ENCODE measurements around the gene HOMER3. TPM values are rescaled to one million over a fixed set of nuclear protein-coding genes. Genes with fewer than 3 reads are reported as not detected.
A peak's percentile ranks its signal among the peaks of the same experiment; 100 is the strongest.

The HOMER3 gene
- total and polyA plus RNA-seq, 2 donors (not counting 3 experiments of a cell fraction or from before 2014, with no cell fraction given), result 139 to 184 TPM

DNA sequence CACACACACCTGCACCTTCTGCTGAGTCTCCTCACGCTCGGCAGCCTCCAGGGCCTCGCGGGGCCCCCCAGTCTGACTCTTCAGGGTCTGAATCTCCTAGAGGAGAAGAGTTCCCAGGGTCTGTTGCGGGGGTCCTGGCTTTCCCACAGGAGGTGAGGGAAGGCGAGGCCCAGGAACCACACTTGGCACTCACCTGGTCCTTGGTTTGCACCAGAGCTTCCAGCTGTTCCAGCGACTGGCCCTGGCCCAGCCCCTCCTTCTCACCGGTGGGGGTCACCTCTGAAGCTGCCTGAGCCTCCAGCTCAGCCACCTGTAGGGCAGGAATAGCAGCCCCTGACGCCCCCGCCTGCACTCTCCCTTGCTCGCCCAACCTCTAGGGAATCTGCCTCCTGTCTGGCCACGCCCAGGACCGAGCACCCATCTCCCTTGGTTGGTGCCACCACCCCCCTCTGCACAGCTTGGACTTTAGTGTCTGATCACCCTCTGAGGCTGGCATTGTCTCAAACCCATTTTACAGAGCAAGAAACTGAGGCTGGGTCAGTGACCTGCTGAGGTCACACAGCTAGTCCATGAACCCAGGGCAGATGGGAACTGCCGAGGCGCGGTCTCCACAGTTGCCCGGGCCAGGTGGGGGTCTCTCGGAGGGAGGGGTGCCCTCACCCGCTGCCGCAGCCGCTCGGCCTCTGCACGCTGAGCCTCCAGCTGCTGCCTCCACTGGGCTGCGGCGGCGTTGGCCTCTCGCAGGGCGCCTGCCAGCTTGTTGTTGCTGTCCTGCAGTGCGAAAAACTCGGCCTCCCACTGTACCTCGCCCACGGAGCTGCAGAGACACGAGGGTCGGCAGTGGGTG lies 9.5 kb downstream of the HOMER3 start:
- peaks cover 12 to 45% of the 10 kb centered on the region in 2 experiments for H3K36me3 ChIP-seq (ENCODE audit: control insufficient read depth in 2 of 2, extremely low read depth in 1 of 2, insufficient read depth in 2 of 2, low read length in 2 of 2)
- no peaks in the 10 kb centered on the region for H3K27me3 ChIP-seq (ENCODE audit: control insufficient read depth in 2 of 2, insufficient read depth in 2 of 2, low read length in 2 of 2)
- DNase-seq (ENCODE audit: low read depth, low spot score), result no peak
- no TSS peak for BruUV-seq (replicated peaks)
- no peak overlapping the region for H2AFZ ChIP-seq (ENCODE audit: low read depth, low read length)
- ChIA-PET POLR2A (interaction anchor here (0.6 to 0.8 kb wide), 2 partner anchors 12 to 55 kb away, joined by 3 to 4 read pairs; partner anchors contain the start of genes COPE and DDX49), CTCF (interaction anchor here (3.9 kb wide), 1 partner anchor 55 kb away, joined by 16 read pairs; no protein-coding TSS in a partner anchor)
- TF ChIP-seq MYC (IDR thresholded peaks at IDR 0.05; ENCODE audit: low read depth, low read length), result no peak
- no peak for TF ChIP-seq FOS (IDR thresholded peaks at IDR 0.05; ENCODE audit: borderline replicate concordance, insufficient read depth, low read length)
- peak; percentile 9 for TF ChIP-seq POLR2AphosphoS5 (IDR thresholded peaks at IDR 0.05; ENCODE audit: insufficient read depth, low read depth, low read length)
- TF ChIP-seq, protein P1, sequence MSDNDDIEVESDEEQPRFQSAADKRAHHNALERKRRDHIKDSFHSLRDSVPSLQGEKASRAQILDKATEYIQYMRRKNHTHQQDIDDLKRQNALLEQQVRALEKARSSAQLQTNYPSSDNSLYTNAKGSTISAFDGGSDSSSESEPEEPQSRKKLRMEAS (IDR thresholded peaks at IDR 0.05; ENCODE audit: insufficient read depth, insufficient read length), result no peak
- no peaks in the 10 kb centered on the region for H3K79me2 ChIP-seq (ENCODE audit: control insufficient read depth, insufficient read depth, low read length)
- H4K20me1 ChIP-seq (replicated peaks; ENCODE audit: control insufficient read depth, extremely low read depth, insufficient read depth, low read length), result no peaks in the 10 kb centered on the region
- H3K9me3 ChIP-seq (replicated peaks; ENCODE audit: control insufficient read depth, insufficient read depth, low read length), result no peaks in the 10 kb centered on the region
- no peak overlapping the region for H3K27ac ChIP-seq (ENCODE audit: insufficient read depth, low read depth, low read length)
- H3K9me1 ChIP-seq (replicated peaks; ENCODE audit: control insufficient read depth, extremely low read depth, insufficient read depth, low read length), result no peaks in the 10 kb centered on the region
- dilution Hi-C loops (cut with MboI; ENCODE audit: extremely low pct_ligation_motif_present, low sequenced_read_pairs), result no loop called here
- no peak overlapping the region for H3K4me3 ChIP-seq (replicated peaks in 1 of 3; ENCODE audit: insufficient read depth in 1 of 3, low read depth in 1 of 3, low read length in 3 of 3)
- intact Hi-C loops (cut with micrococcal nuclease), result loop anchor here (2.0 kb wide), 1 partner anchor 55 kb away; no protein-coding TSS in a partner anchor
- H3K4me1 ChIP-seq (ENCODE audit: control insufficient read depth, extremely low read depth, insufficient read depth, low read length), result no peaks in the 10 kb centered on the region
- no peak for FAIRE-seq
- no peak overlapping the region for H3K9ac ChIP-seq (replicated peaks; ENCODE audit: extremely low read depth, insufficient read depth, low read length)
- H3K4me2 ChIP-seq (ENCODE audit: insufficient read depth, low read length), result no peak overlapping the region

GRCh38 chr19:18929311-18929710 lies 11.7 kb downstream of the HOMER3 start:
- H3K4me3 ChIP-seq (replicated peaks in 1 of 3; ENCODE audit: insufficient read depth in 1 of 3, low read depth in 1 of 3, low read length in 3 of 3), result no peak overlapping the region
- intact Hi-C loops (cut with micrococcal nuclease), result no loop called here
- H2AFZ ChIP-seq (ENCODE audit: low read depth, low read length), result no peak overlapping the region
- H3K9ac ChIP-seq (replicated peaks; ENCODE audit: extremely low read depth, insufficient read depth, low read length), result no peak overlapping the region
- ChIA-PET CTCF (interaction anchor here (3.1 kb wide), 1 partner anchor 58 kb away, joined by 16 read pairs; no protein-coding TSS in a partner anchor), POLR2A (interaction anchor here (0.7 kb wide), 1 partner anchor 66 kb away, joined by 7 read pairs; no protein-coding TSS in a partner anchor)
- FAIRE-seq (no peak), DNase-seq (ENCODE audit: low read depth, low spot score) (no peak)
- no peaks in the 10 kb centered on the region for H3K79me2 ChIP-seq (ENCODE audit: control insufficient read depth, insufficient read depth, low read length)
- H3K4me1 ChIP-seq (ENCODE audit: control insufficient read depth, extremely low read depth, insufficient read depth, low read length), result no peaks in the 10 kb centered on the region
- dilution Hi-C loops (cut with MboI; ENCODE audit: extremely low pct_ligation_motif_present, low sequenced_read_pairs), result no loop called here
- no peaks in the 10 kb centered on the region for H3K9me3 ChIP-seq (replicated peaks; ENCODE audit: control insufficient read depth, insufficient read depth, low read length)
- H3K4me2 ChIP-seq (ENCODE audit: insufficient read depth, low read length), result no peak overlapping the region
- no peaks in the 10 kb centered on the region for H3K9me1 ChIP-seq (replicated peaks; ENCODE audit: control insufficient read depth, extremely low read depth, insufficient read depth, low read length)
- H4K20me1 ChIP-seq (replicated peaks; ENCODE audit: control insufficient read depth, extremely low read depth, insufficient read depth, low read length), result no peaks in the 10 kb centered on the region
- H3K27me3 ChIP-seq (ENCODE audit: control insufficient read depth in 2 of 2, insufficient read depth in 2 of 2, low read length in 2 of 2), result no peaks in the 10 kb centered on the region
- H3K27ac ChIP-seq (ENCODE audit: insufficient read depth, low read depth, low read length), result no peak overlapping the region
- peaks cover 12 to 58% of the 10 kb centered on the region in 2 experiments for H3K36me3 ChIP-seq (ENCODE audit: control insufficient read depth in 2 of 2, extremely low read depth in 1 of 2, insufficient read depth in 2 of 2, low read length in 2 of 2)
- TF ChIP-seq POLR2AphosphoS5 (IDR thresholded peaks at IDR 0.05; ENCODE audit: insufficient read depth, low read depth, low read length) (peak; percentile 40), MYC (IDR thresholded peaks at IDR 0.05; ENCODE audit: low read depth, low read length) (no peak), POLR2A (IDR thresholded peaks at IDR 0.05; ENCODE audit: low read depth, low read length) (no peak)
- BruUV-seq (replicated peaks), result no TSS peak

Data from endothelial cell of umbilical vein (primary cell).